GM18519 (cell line): ENCODE measurements around the gene CAMK1.
"Not testable (repeated sequence)": the region's sequence is repeated elsewhere in the genome, so short reads cannot be mapped to it uniquely, and the experiment has no call there.

ENCODE experiments used
- ATAC-seq: cut with Tn5 transposase; IDR thresholded peaks from one replicate; pipeline ENCODE4 v1.9.1; 2021; ENCODE audit warnings: mild to moderate bottlenecking, moderate library complexity; ENCODE audit not compliant: unreplicated experiment, low FRiP score

Gene CAMK1

DNA sequence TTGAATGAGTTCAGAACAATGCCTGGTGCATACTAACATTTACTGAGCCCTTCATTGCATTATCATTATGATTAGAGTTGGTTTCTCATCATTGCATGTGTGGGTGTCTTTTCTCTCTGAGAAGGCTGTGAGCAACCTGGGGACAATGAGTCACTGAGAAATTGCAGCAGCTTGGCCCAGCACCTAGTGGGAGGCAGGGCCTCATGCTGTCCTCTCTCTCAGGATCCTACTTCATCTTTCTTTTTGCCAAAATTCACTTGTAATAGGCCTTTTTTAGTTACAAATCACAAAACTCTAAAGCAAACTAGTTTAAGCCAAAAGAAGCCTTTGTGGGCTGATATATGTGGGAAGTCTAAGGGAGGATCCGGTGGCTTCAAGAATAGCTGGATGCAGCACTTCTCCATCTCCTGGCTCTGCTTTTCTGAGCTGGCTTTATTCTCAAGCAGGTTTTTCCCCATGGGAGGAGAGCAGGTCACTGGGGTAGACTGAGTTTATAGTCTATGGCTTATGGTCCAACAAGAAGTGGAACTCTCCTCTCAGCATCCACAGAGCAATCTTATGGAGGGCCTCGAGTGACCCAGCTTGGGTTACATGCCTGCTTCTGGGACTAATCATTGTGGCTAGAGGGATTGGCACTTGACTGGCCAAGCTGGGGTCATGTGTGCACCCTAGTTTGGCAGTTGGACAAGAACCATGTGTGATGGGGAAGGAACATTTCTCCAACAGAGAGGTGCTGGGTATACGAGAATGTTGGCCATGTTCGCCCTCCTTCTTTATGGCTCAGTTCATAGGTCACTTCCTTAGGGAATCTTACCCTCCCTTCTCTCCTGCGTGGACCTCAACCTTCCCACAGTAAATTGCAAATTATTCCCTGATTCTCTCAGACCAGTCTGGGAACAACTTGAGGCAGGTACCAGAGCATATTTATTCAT is 8.7 kb upstream of the CAMK1 start:
- no peak for ATAC-seq

DNA sequence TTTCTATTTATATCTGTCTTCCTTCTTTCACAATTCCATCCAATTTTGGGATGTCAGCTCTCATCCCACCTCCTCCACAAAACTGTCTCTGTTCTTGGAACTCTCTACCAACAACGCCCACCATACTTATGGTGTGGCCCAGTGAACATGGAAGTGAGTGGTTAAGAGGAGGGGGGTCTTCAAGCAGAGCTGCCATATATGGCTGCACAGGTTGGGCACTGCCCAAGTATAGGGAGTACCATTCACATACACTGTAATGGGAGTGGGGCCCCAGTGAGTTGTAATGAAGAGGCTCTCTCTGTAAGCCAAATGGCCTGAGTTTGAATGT is 7.9 kb upstream of the CAMK1 start:
- ATAC-seq = no peak

DNA sequence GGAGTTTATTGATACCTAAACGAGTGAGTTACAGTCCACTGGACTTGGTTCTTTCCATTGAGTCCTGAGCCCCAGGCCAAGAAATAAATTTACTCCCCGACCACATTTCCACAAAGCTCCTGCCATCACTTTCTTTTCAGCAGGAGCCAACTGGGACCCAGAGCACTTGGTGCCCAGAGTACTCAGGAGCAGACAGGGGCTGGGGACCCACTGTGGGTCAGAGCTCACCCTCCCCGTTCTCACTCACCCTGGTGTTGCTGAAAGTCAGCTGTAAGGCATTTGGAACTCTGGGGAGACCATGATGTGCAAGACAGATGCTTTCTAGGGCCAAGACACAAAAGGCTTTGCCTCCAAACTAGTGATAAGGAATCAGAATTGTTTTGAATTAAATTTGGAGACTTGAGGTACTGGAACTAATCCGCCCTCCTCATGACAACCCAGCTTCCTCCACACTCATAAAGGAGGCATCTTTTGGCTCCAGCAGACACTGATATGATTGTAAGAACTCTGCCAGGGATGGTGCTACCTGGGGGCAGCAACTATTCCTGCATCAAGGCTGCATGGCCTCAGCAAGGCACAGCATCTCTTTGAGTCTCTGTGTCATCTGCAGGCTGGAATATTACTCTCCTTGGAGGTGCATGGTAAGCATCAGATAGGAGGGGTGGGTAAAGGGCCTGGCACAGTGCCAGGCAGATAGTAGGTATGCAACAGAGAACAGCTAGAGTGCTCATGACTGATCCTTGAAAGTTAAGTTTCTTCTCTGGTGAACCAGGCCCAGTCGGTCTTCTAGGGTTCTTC is 7.3 kb upstream of the CAMK1 start:
- ATAC-seq = no peak

DNA sequence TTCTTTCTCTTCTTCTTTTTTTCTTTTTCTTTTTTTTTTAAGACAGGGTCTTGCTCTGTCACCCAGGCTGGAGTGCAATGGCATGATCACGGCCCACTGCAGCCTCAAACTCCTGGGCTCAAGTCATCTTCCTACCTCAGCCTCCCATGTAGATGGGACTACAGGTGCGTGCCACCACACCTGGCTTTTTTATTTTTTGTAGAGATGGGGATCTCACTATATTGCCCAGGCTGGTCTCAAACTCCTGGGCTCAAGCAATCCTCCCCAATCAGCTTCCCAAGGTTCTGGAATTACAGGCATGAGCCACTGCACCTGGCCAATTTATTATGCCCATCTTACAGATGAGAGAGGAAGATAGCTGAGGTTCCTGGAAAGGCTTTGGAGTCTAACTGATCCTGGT is 1.3 kb upstream of the CAMK1 start:
- not testable (repeated sequence) for ATAC-seq

DNA sequence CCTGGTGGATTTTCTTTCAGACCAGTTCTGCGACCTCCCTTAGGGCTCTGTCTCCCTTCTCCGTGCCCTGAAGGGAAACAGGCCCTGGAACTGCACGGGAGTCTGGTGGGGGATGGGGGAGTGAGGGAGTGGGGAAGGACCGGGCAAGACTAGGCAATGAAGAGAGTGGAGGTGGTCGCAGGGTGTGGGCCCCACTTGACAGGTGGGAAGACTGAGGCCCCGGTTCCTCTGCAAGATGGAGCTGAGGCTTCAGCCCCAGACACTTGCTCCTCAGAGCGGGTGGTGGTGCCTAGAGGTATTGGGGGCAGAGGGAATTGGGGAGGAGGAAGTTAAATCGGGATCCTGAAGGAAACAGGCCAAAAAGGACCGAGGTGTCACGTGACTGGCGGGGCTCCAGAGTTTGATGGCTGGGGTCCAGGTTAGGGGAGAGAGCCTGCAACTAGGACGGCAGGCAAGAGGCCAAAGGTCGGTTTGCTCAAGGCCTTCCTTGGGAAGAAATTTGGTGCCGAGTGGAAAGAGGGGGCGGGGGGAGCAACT is 597 bp upstream of the CAMK1 start:
- no peak for ATAC-seq

DNA sequence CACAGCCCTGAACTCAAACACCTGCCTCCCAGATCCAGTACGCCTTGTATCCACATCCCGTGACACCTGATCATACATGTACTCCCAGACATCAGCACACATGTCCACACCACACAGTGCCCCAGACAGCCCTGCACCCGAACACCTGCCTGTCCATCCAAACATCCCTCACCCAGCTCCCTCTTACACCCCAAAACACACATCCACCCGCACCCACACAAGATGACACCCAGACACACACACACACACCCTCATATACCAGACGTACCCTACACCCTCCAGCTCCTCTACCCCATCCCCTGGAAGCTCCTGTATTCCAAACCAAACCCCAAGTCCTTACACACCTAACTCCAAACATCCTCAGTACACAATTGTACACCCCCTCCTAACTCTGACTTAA is 735 bp downstream of the CAMK1 start:
- ATAC-seq = no peak

DNA sequence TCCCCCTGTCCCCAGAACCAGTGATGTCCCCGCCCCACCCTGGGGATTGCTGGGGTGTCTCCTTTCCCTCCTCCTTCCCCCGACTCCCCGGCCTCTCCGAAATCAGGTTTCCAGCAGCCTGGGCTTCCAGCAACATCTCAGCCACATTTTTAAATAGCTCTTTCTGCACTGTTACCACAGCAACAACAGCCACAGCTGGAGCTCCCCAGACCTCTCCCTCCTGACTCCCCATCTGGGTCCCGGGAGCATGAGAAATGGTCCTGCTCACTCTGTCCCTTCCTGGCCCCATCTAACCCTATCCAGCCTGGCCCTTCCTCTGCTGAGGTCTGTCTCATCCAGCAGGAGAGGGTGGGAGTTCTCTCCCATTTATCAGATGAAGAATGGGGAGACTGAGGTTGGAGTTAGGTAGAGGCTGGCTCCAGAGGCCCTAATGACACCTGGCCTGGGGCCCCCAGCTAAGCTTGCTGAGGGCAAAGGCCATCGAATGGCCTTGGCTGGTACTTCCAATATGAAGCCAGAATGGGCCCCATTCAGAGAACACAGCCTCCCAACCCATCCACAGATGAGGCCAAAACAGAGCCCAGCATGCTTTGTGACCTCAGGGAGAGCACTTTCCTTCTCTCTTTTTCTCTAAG is 1.5 kb downstream of the CAMK1 start:
- no peak for ATAC-seq

DNA sequence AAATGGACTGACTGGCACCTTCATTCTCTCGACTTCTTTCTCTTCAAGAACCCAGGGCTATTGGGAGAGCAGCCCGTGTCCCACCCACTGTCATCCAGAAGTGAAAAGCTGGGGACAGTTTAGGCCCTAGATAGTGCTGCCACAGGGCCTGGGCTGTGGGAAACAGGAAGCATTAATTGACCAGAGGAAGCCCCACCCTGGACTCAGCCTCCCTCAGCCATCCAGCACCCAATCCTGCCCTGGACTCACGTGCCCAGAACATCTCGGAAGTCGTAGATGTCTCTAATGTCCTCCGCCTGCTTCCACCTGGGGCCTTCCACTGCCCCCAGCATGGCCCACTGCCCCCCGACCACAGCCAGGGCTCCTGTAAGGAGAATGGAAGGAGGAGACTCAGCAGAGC is 2.3 kb downstream of the CAMK1 start:
- no peak for ATAC-seq

DNA sequence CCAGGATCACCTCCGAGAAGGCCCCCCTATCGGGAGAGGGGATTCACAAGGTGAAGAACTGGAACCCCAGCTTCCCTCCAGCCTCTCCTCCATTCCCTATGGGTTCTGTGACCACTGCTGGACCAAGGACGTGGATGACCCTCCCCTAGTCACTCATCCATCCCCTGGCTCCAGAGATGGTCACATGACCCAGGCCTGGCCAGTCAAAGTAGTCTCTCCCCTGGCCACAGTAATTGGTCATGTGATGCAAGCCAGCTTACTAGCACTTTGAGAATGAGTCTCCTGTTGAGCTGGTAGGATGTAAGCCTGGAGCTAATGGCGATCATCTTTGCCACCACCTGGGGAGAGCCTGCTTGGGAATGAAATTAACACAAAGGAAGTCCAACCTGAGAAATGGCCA is 3.9 kb downstream of the CAMK1 start:
- ATAC-seq = no peak

DNA sequence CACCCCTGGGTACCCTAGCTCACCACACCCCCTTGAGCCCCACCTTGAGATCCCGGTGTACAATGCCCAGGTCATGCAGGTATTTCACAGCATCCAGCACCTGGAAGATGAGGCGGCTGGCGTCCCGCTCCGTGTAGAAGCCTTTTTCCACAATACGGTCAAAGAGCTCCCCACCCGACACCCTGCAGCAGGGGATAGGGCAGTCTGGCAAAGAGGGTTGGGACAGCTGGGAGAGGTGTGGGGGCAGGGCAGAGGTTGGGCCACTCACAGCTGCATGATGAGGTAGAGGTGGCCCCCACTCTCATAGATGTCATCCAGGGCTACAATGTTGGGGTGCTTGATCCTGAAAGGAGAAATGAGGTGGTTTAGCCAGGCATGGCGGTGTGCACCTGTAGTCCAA is 6.9 kb downstream of the CAMK1 start:
- ATAC-seq = no peak

DNA sequence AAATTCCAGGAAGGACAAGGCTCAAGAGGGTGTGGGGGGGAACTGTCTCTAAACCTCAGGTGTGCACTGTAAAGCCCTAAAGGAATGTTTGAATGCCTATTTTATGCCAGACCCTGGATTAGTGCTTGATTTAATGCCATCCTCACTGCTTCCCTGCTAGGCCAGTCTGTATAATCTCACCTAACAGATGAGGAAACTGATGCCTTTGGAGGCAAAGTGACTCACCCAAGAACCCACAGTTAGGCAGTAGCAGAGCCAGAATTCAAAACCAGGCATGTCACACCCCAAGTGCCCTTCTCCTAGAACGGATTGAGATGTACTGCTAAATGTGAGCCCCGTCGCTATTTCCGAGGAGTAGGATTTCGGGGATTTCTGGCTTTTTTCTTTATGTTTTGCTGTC is 7.8 kb downstream of the CAMK1 start:
- ATAC-seq = no peak

DNA sequence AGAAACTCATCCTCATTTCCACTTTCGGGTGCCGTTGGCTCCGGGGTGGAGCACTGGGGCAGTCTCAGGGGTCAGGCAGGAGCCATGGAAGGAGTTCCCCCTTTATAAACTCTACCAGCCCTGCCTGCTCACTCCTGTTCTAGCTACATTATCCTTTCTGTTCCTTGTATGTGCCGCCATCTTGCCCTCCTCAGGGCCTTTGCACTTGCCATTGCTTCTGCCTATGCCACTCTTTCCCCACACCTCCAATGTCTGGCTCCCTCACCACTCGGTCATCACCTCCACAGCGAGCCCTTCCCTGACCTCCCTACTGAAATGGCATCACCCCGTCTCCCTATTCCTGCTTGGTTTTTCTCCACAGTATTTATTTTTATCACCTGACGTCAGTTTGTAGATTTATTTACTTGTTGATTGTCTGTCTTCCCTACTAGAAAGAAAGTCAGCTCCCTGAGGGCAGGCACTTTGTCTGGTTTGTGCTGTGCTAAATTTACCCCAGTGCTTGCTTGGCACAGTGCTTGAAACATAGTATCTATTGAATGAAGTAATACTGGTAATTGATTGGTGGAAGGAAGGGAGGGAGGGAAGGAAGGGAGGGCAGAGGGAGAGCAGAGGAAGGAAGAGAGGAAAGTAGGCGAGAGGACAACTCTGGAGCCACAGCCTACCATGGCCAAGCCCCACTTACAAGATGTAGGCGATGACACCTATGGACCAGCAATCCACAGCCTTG is 8.8 kb downstream of the CAMK1 start:
- no peak for ATAC-seq

DNA sequence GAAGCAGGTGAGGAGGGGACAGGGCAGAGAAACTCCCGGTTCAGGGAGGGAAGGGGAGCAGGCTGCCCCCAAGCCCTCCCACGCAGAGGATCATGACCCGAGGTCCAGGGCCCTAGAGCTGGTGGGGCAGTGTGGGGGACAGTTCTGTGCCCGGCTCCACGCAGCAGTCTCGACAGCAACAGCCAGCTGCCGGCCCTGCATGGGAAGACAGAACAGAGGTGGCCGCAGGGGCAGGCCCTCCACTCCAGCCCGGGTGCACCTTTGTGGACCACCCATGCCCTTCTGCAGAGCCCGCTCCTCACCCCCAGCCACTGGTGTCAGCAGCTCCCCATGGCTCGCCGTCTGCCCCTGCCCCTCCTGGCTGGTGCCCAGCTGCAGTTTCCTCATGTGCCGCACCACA is 12.3 kb downstream of the CAMK1 start:
- ATAC-seq = no peak

DNA sequence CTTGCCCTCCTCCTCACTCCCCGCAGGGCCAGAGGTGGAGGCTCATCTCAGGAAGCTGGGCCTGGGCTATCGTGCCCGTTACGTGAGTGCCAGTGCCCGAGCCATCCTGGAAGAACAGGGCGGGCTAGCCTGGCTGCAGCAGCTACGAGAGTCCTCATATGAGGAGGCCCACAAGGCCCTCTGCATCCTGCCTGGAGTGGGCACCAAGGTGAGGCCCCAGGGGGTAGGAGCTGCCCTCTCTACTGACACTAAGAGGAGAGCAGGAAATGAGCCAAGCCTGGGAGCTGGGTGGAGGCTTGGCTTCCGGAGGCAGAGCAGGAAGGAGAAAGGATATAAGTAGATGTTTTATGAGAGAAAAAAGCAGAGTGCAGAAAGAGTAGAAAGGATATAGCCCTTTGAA is 15.1 kb downstream of the CAMK1 start:
- ATAC-seq = no peak

DNA sequence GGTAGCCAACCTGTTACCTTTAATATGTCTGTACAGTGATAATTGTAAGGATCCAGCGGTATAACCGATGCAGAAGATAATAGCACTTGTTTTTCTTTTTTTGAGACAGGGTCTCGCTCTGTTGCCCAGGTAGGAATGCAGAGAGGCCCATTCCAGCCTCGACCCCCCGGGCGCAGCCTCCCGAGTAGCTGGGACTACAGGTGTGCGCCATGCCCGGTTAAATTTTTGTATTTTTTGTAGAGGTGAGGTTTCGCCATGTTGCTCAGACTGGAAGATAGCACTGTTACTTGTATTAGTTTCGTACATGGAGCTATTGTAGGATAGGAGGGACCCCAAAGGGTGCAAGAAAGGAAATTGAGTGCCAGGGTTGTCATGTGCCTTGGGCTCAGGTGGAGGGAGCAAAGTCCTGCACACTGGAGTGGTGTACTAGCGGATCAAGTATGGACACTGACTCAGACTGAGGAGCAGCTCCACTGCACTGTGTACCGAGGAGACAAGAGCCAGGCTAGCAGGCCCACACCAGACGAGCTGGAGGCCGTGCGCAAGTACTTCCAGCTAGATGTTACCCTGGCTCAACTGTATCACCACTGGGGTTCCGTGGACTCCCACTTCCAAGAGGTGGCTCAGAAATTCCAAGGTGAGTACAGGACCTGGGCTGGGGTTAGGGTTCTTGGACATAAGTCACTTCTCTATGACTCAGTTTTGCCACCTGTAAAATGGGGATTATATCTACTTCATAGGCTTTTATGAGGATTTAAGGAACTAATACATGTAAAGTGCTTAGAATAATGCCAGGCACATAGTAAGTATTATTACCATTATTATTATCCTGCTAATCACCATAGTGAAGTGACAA is 19.0 kb downstream of the CAMK1 start:
- no peak for ATAC-seq

DNA sequence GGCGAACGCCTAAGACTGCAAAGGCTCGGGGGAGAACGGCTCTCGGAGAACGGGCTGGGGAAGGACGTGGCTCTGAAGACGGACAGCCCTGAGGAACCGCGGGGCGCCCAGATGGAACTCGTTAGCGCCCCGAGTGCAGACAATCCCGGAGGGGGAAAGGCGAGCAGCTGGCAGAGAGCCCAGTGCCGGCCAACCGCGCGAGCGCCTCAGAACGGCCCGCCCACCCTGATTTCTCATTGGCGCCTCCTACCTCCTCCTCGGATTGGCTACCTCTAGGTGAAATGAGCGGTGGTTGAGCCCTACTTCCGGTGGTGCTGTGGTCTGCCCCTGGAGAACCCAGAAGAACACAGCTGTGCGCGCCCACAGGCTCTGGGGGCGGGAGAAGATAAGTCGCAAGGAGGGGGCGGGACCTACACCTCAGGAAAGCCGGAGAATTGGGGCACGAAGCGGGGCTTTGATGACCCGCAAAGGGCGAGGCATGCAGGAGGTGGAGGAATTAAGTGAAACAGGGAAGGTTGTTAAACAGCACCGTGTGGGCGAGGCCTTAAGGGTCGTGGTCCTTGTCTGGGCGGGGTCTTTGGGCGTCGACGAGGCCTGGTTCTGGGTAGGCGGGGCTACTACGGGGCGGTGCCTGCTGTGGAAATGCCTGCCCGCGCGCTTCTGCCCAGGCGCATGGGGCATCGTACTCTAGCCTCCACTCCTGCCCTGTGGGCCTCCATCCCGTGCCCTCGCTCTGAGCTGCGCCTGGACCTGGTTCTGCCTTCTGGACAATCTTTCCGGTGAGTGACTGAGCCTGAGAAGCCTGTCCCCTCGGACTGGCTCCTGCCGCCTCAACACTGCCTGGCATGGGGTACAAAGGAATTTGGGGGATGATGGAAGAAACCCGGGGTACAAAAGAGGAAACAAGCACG is 19.8 kb downstream of the CAMK1 start, which contains the start of gene OGG1:
Gene OGG1, plus strand, starts transcription at position 308 of the 911 bp plus-strand sequence. Its CDS starts 335 bp downstream, at position 643.
- ATAC-seq = peak; percentile 84

DNA sequence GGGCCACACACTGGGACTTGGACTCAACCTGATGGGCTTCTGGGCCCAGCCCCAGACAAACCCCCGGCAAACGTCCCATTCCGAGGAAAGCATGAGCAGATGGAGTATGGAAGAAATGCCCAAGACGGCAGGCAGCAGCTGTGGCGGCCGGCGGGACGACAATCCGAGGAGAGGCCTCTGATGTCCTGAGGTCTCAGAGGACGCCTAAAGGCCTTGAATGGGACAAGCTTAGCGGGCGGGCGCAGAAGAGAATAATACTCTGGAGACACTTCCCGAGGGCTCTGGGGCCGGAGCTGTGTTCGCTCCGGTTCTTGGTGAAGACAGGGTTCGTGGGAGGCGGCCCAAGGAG is 20.5 kb downstream of the CAMK1 start:
- peak; percentile 1 for ATAC-seq

DNA sequence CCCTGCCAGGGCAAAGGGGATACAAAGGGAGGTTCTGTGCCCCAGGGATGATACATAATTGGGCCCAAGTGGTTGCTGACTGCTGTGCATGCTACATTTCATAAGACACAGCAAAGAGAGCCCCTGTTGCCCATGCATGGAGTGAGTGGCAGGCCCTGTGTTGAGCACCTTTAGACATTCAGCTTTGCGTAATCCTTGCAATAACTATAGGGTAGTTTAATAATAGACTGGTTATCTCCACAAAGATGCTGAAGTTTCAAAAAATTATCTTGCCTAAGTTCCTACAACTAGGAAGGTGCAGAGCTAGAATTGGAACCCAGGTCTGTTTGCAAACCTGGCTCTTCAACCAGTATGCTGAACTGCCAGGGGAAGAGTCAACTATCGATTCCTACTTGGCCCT is 21.7 kb downstream of the CAMK1 start:
- no peak for ATAC-seq

DNA sequence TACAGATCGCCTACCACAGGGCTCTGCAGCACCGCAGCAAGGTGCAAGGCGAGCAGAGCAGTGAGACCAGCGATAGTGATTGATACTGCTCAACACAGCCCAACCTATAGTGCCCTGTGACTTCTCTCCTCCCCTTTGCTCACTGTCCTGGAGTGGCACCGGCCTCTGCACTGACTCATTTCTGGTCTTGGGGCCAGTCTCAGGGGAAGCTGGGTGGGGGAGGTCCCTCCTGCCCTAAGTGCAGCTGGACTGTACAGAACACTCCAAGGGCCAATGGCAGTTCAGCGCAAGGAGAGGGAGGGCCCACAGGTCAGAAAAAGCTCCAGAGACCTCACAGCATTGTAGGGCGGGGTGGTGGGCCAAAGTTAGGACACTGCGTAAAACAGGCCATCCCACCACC is 22.5 kb downstream of the CAMK1 start:
- no peak for ATAC-seq
